Ramos (cell line): ENCODE data around the gene INAFM2.

Experiments used
- in situ Hi-C: fragments of 300-500 bp; cut with MboI; formaldehyde crosslinking; loops from one replicate; pipeline ENCODE4 v1.14.3; 2022; ENCODE audit warnings: low sequenced_read_pairs; ENCODE audit not compliant: unreplicated experiment

The INAFM2 gene

GRCh38 chr15:40302981-40303380 is 20.5 kb upstream of the INAFM2 start:
- in situ Hi-C loops: no loop called here

- in situ Hi-C loops: no loop called here
These were observed 19.9 kb upstream of the INAFM2 start for GRCh38 chr15:40303576-40303975.

- in situ Hi-C loops: no loop called here
These were observed 18.2 kb upstream of the INAFM2 start for GRCh38 chr15:40305281-40305680.

GRCh38 chr15:40306371-40306770 is 17.1 kb upstream of the INAFM2 start:
- in situ Hi-C loops: no loop called here

GRCh38 chr15:40306908-40307307 is 16.6 kb upstream of the INAFM2 start:
- in situ Hi-C loops: no loop called here

- in situ Hi-C loops: no loop called here
These were observed 15.9 kb upstream of the INAFM2 start, which contains the start of gene PLCB2 for GRCh38 chr15:40307421-40308211. Gene PLCB2, minus strand, starts transcription at chr15:40307935. Its CDS starts 263 bp downstream, at chr15:40307672.

- in situ Hi-C loops: no loop called here
These were observed 14.1 kb upstream of the INAFM2 start for GRCh38 chr15:40309344-40309862.

GRCh38 chr15:40310001-40310959 is 13.2 kb upstream of the INAFM2 start:
- in situ Hi-C loops: no loop called here

- in situ Hi-C loops: no loop called here
These were observed 12.5 kb upstream of the INAFM2 start for GRCh38 chr15:40310993-40311392.

GRCh38 chr15:40312370-40313158 is 10.9 kb upstream of the INAFM2 start:
- in situ Hi-C loops: no loop called here

GRCh38 chr15:40313531-40314398 is 9.7 kb upstream of the INAFM2 start:
- in situ Hi-C loops: no loop called here

- in situ Hi-C loops: no loop called here
These were observed 8.7 kb upstream of the INAFM2 start for GRCh38 chr15:40314723-40315276.

GRCh38 chr15:40316931-40317330 is 6.6 kb upstream of the INAFM2 start:
- in situ Hi-C loops: no loop called here

GRCh38 chr15:40317580-40317979 is 5.9 kb upstream of the INAFM2 start:
- in situ Hi-C loops: no loop called here

- in situ Hi-C loops: no loop called here
These were observed 3.1 kb upstream of the INAFM2 start for GRCh38 chr15:40320409-40320808.

- in situ Hi-C loops: no loop called here
These were observed 2.5 kb upstream of the INAFM2 start for GRCh38 chr15:40320931-40321371.

- in situ Hi-C loops: no loop called here
These were observed 807 bp upstream of the INAFM2 start for GRCh38 chr15:40322531-40323238.
